D721Med (cell line): ENCODE data around the gene RAC2.

Experiments
- DNase-seq: peaks from one replicate; pipeline ENCODE4 v3.0.0; 2011; ENCODE audit warnings: low spot score; ENCODE audit not compliant: insufficient read length
- FAIRE-seq: peaks from 2 replicates; lab custom pipeline; 2011; peaks lifted over from hg19 to GRCh38; lab: Jason Lieb, UNC
- CTCF ChIP-seq: IDR thresholded peaks from 2 replicates; pipeline ENCODE4 v1.5.1; 2012; ENCODE audit warnings: mild to moderate bottlenecking, control low read depth; ENCODE audit not compliant: insufficient read depth; ENCODE audit errors: missing control alignments

Gene RAC2

GRCh38 chr22:37288521-37288920 is 44.5 kb upstream of the RAC2 start:
- TF ChIP-seq CTCF = no peak
- FAIRE-seq = no peak
- DNase-seq = no peak

- no peak for TF ChIP-seq CTCF
- DNase-seq = no peak
- no peak for FAIRE-seq
These were observed 43.5 kb upstream of the RAC2 start for GRCh38 chr22:37287550-37287951.

- DNase-seq (no peak), FAIRE-seq (no peak)
- TF ChIP-seq CTCF = no peak
These were observed 41.9 kb upstream of the RAC2 start for GRCh38 chr22:37285937-37286336.

- TF ChIP-seq CTCF = no peak
- FAIRE-seq = no peak
- DNase-seq = no peak
These were observed 40.8 kb upstream of the RAC2 start for GRCh38 chr22:37284805-37285355.

GRCh38 chr22:37284126-37284804 is 40.2 kb upstream of the RAC2 start:
- no peak for FAIRE-seq
- no peak for TF ChIP-seq CTCF
- no peak for DNase-seq

- FAIRE-seq (no peak), DNase-seq (no peak)
- no peak for TF ChIP-seq CTCF
These were observed 39.4 kb upstream of the RAC2 start for GRCh38 chr22:37283393-37283937.

GRCh38 chr22:37282385-37282677 is 38.3 kb upstream of the RAC2 start, which contains the start of gene CYTH4:
Gene CYTH4, plus strand, starts transcription at chr22:37282508. Its CDS starts 62 bp downstream, at chr22:37282570.
- FAIRE-seq = no peak
- DNase-seq = no peak

More at GRCh38 chr22:37282385-37282677, 38.3 kb upstream of the RAC2 start, which contains the start of gene CYTH4:
- no peak for TF ChIP-seq CTCF
